ENCODE data around the gene CYP27C1. TPM values are rescaled to one million over a fixed set of nuclear protein-coding genes. Genes with fewer than 3 reads are reported as not detected.
"Not testable (repeated sequence)": the region's sequence is repeated elsewhere in the genome, so short reads cannot be mapped to it uniquely, and the experiment has no call there.

The CYP27C1 gene
- total and polyA plus RNA-seq, 2 donors (not counting 1 experiment from before 2014, with no cell fraction given): 0.07 TPM; not detected in 1

DNA sequence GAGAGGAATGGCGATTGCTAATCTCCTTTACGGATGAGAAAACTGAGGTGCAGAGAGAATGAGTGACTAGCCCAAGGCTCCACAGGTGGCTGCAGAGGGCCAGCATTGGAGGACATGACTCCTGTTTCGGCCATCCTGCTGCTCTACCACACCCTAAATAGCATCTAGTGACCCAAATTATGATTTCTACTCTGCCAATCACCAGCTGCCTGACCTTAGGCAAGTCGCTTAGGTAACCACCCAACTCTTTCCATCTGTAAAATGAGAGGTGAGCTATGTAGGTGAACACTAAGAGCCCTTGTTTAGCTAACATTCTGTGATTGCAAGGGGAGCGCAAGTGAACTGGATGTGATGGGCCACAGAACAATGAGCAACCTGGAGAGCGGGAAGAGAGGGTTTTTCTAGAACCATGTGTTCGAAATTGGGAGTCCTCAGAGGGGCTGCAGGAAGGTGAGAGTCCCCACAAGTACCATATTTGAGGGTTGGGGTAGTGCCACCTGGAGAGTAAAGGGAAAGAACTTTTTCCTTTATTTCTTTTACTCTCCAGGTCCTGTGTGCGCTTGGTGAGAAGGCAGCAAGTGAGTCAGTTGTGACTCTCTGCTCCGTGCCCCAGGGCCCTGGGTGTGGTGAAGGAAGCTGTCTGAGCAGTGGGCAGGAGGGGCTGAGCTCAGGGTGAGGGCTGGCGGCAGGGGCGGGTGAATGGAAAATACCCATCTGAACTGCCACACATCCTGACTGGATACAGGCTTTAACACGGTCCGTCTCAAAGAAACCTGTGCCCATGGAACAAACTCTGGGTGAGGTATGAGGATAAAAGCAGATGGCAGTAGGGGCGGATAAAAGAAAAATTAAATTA lies 2.4 kb downstream of the CYP27C1 start:
- no peak overlapping the region for H3K27ac ChIP-seq (ENCODE audit: insufficient read depth, low read length)

DNA sequence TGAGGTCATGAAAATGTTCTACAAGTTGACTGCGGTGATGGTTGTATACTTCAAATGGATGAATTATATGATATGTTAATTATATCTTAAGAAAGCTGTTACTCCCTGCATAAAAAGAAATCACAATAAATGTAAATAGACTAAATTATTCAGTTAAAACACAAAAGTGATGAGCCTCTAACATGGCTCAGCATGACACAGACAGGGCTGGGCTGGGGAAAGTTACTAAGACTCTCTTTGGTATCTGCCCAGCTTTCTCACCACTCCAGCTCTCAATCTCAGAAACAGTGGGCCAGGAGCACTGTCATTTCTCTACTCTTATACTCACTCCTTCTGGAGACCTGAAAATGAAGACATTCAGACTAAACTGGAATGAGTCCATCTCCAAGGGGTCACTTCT lies 3.5 kb downstream of the CYP27C1 start:
- Histone ChIP-seq H3K79me2 (ENCODE audit: control insufficient read depth, insufficient read depth, low read length) (no peaks in the 10 kb centered on the region), H3K4me2 (ENCODE audit: extremely low read depth, insufficient read depth, low read length) (no peak overlapping the region)
- DNase-seq (ENCODE audit: low read depth in 2 of 2): no peak

More for the DNA sequence above, 2.4 kb downstream of the CYP27C1 start:
- Histone ChIP-seq H3K79me2 (ENCODE audit: control insufficient read depth, insufficient read depth, low read length) (no peaks in the 10 kb centered on the region), H3K4me3 (replicated peaks in 1 of 4; ENCODE audit: control extremely low read depth in 1 of 4, insufficient read depth in 1 of 4, low read depth in 3 of 4, low read length in 4 of 4) (no peak overlapping the region), H3K4me2 (ENCODE audit: extremely low read depth, insufficient read depth, low read length) (no peak overlapping the region), H3K9ac (ENCODE audit: insufficient read depth, low read length) (no peak overlapping the region), H3K4me1 (ENCODE audit: control insufficient read depth, extremely low read depth, insufficient read depth, low read length) (no peaks in the 10 kb centered on the region), H3K27me3 (ENCODE audit: control insufficient read depth, insufficient read depth, low read length) (peaks cover 40% of the 10 kb centered on the region), H3K9me3 (ENCODE audit: control insufficient read depth, insufficient read depth, low read depth, low read length) (no peaks in the 10 kb centered on the region), H2AFZ (ENCODE audit: low read length) (no peak overlapping the region), H4K20me1 (ENCODE audit: control insufficient read depth, extremely low read depth, insufficient read depth, low read length) (no peaks in the 10 kb centered on the region), H3K36me3 (ENCODE audit: control insufficient read depth, insufficient read depth, low read length) (no peaks in the 10 kb centered on the region)
- DNase-seq (ENCODE audit: low read depth in 2 of 2): peak in 1 of 2 donors; percentile 65
- TF ChIP-seq, protein P1, sequence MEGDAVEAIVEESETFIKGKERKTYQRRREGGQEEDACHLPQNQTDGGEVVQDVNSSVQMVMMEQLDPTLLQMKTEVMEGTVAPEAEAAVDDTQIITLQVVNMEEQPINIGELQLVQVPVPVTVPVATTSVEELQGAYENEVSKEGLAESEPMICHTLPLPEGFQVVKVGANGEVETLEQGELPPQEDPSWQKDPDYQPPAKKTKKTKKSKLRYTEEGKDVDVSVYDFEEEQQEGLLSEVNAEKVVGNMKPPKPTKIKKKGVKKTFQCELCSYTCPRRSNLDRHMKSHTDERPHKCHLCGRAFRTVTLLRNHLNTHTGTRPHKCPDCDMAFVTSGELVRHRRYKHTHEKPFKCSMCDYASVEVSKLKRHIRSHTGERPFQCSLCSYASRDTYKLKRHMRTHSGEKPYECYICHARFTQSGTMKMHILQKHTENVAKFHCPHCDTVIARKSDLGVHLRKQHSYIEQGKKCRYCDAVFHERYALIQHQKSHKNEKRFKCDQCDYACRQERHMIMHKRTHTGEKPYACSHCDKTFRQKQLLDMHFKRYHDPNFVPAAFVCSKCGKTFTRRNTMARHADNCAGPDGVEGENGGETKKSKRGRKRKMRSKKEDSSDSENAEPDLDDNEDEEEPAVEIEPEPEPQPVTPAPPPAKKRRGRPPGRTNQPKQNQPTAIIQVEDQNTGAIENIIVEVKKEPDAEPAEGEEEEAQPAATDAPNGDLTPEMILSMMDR (conservative IDR thresholded peaks at IDR 0.05 in 1 of 2, IDR thresholded peaks at IDR 0.05 in 1 of 2; ENCODE audit: low read depth in 1 of 2, low read length in 2 of 2): no peak
- TF ChIP-seq EZH2 (IDR thresholded peaks at IDR 0.05; ENCODE audit: low read length, missing control alignments): no peak

DNA sequence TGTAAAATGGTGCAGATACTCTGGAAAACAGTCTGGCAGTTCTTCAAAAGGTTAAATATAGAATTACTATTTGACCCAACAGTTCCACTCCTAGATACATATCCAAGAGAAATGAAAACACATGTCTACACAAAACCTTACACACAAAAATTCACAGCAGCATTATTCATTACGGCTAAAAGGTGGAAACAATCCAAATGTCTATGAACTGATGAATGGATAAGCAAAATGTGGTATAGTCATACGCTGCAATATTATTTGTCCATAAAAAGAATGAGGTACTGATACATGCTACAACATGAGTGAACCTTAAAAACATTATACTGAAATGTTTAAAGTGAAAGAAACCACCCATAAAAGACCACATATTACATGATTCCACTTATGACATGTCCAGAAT lies 4.0 kb downstream of the CYP27C1 start:
- H3K4me1 ChIP-seq (ENCODE audit: control insufficient read depth, extremely low read depth, insufficient read depth, low read length): no peaks in the 10 kb centered on the region
- no peak overlapping the region for H3K27ac ChIP-seq (ENCODE audit: insufficient read depth, low read length)
- no peak overlapping the region for H2AFZ ChIP-seq (ENCODE audit: low read length)
- H3K9ac ChIP-seq (ENCODE audit: insufficient read depth, low read length): no peak overlapping the region
- no peaks in the 10 kb centered on the region for H3K36me3 ChIP-seq (ENCODE audit: control insufficient read depth, insufficient read depth, low read length)
- no peaks in the 10 kb centered on the region for H3K79me2 ChIP-seq (ENCODE audit: control insufficient read depth, insufficient read depth, low read length)
- H3K4me3 ChIP-seq (replicated peaks in 1 of 4; ENCODE audit: control extremely low read depth in 1 of 4, insufficient read depth in 1 of 4, low read depth in 3 of 4, low read length in 4 of 4): no peak overlapping the region
- no peaks in the 10 kb centered on the region for H4K20me1 ChIP-seq (ENCODE audit: control insufficient read depth, extremely low read depth, insufficient read depth, low read length)
- DNase-seq (ENCODE audit: low read depth in 2 of 2): no peak
- H3K27me3 ChIP-seq (ENCODE audit: control insufficient read depth, insufficient read depth, low read length): peaks cover 35% of the 10 kb centered on the region
- no peak overlapping the region for H3K4me2 ChIP-seq (ENCODE audit: extremely low read depth, insufficient read depth, low read length)
- TF ChIP-seq, protein P1 (conservative IDR thresholded peaks at IDR 0.05 in 1 of 2, IDR thresholded peaks at IDR 0.05 in 1 of 2; ENCODE audit: low read depth in 1 of 2, low read length in 2 of 2): no peak
- TF ChIP-seq EZH2 (IDR thresholded peaks at IDR 0.05; ENCODE audit: low read length, missing control alignments): no peak
- no peaks in the 10 kb centered on the region for H3K9me3 ChIP-seq (ENCODE audit: control insufficient read depth, insufficient read depth, low read depth, low read length)

More for the DNA sequence above, 3.5 kb downstream of the CYP27C1 start:
- TF ChIP-seq, protein P1 (conservative IDR thresholded peaks at IDR 0.05 in 1 of 2, IDR thresholded peaks at IDR 0.05 in 1 of 2; ENCODE audit: low read depth in 1 of 2, low read length in 2 of 2): no peak
- TF ChIP-seq EZH2 (IDR thresholded peaks at IDR 0.05; ENCODE audit: low read length, missing control alignments): no peak
- Histone ChIP-seq H3K27me3 (ENCODE audit: control insufficient read depth, insufficient read depth, low read length) (peaks cover 40% of the 10 kb centered on the region), H3K36me3 (ENCODE audit: control insufficient read depth, insufficient read depth, low read length) (no peaks in the 10 kb centered on the region), H3K4me1 (ENCODE audit: control insufficient read depth, extremely low read depth, insufficient read depth, low read length) (no peaks in the 10 kb centered on the region), H3K27ac (ENCODE audit: insufficient read depth, low read length) (no peak overlapping the region), H4K20me1 (ENCODE audit: control insufficient read depth, extremely low read depth, insufficient read depth, low read length) (no peaks in the 10 kb centered on the region), H3K9ac (ENCODE audit: insufficient read depth, low read length) (no peak overlapping the region), H2AFZ (ENCODE audit: low read length) (no peak overlapping the region), H3K9me3 (ENCODE audit: control insufficient read depth, insufficient read depth, low read depth, low read length) (no peaks in the 10 kb centered on the region), H3K4me3 (replicated peaks in 1 of 4; ENCODE audit: control extremely low read depth in 1 of 4, insufficient read depth in 1 of 4, low read depth in 3 of 4, low read length in 4 of 4) (no peak overlapping the region)

DNA sequence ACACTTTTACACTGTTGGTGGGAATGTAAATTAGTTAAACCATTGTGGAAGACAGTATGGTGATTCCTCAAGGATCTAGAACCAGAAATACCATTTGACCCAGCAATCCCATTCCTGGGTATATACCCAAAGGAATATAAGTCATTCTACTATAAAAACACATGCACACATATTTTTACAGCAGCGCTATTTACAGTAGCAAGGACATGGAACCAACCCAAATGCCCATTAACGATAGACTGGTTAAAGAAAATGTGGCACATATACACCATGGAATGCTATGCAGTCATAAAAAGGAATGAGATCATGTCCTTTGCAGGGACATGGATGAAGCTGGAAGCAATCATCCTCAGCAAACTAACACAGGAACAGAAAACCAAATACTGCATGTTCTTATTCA lies 5.9 kb downstream of the CYP27C1 start:
- H3K4me3 ChIP-seq (replicated peaks in 1 of 4; ENCODE audit: control extremely low read depth in 1 of 4, insufficient read depth in 1 of 4, low read depth in 3 of 4, low read length in 4 of 4); H3K79me2 ChIP-seq (ENCODE audit: control insufficient read depth, insufficient read depth, low read length); H4K20me1 ChIP-seq (ENCODE audit: control insufficient read depth, extremely low read depth, insufficient read depth, low read length); H3K9me3 ChIP-seq (ENCODE audit: control insufficient read depth, insufficient read depth, low read depth, low read length); H3K27ac ChIP-seq (ENCODE audit: insufficient read depth, low read length); H2AFZ ChIP-seq (ENCODE audit: low read length); H3K9ac ChIP-seq (ENCODE audit: insufficient read depth, low read length); DNase-seq (ENCODE audit: low read depth in 2 of 2); H3K4me2 ChIP-seq (ENCODE audit: extremely low read depth, insufficient read depth, low read length); H3K36me3 ChIP-seq (ENCODE audit: control insufficient read depth, insufficient read depth, low read length); H3K4me1 ChIP-seq (ENCODE audit: control insufficient read depth, extremely low read depth, insufficient read depth, low read length): not testable (repeated sequence)
- H3K27me3 ChIP-seq (ENCODE audit: control insufficient read depth, insufficient read depth, low read length): peaks cover 23% of the 10 kb centered on the region
